ENCODE data around the gene RAC3.

The RAC3 gene

DNA sequence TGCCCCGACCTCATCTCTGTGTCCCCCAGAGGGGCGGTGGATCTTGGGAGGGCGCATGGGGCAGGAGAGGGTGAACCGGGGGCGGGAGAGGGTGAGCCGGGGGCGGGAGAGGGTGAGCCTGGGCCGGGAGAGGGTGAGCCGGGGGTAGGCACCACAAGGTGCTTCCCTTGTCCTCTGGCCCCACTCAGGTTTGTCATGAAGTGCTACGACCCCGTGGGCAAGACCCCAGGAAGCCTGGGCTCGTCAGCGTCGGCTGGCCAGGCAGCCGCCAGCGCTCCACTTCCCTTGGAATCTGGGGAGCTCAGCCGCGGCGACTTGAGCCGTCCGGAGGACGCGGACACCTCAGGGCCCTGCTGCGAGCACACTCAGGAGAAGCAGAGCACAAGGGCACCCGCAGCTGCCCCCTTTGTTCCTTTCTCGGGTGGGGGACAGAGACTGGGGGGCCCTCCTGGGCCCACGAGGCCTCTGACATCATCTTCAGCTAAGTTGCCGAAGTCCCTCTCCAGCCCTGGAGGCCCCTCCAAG is 35.2 kb upstream of the RAC3 start:
- no peak overlapping the region for H3K27ac ChIP-seq
- TF ChIP-seq, protein P1, sequence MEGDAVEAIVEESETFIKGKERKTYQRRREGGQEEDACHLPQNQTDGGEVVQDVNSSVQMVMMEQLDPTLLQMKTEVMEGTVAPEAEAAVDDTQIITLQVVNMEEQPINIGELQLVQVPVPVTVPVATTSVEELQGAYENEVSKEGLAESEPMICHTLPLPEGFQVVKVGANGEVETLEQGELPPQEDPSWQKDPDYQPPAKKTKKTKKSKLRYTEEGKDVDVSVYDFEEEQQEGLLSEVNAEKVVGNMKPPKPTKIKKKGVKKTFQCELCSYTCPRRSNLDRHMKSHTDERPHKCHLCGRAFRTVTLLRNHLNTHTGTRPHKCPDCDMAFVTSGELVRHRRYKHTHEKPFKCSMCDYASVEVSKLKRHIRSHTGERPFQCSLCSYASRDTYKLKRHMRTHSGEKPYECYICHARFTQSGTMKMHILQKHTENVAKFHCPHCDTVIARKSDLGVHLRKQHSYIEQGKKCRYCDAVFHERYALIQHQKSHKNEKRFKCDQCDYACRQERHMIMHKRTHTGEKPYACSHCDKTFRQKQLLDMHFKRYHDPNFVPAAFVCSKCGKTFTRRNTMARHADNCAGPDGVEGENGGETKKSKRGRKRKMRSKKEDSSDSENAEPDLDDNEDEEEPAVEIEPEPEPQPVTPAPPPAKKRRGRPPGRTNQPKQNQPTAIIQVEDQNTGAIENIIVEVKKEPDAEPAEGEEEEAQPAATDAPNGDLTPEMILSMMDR (conservative IDR thresholded peaks at IDR 0.05), result no peak

DNA sequence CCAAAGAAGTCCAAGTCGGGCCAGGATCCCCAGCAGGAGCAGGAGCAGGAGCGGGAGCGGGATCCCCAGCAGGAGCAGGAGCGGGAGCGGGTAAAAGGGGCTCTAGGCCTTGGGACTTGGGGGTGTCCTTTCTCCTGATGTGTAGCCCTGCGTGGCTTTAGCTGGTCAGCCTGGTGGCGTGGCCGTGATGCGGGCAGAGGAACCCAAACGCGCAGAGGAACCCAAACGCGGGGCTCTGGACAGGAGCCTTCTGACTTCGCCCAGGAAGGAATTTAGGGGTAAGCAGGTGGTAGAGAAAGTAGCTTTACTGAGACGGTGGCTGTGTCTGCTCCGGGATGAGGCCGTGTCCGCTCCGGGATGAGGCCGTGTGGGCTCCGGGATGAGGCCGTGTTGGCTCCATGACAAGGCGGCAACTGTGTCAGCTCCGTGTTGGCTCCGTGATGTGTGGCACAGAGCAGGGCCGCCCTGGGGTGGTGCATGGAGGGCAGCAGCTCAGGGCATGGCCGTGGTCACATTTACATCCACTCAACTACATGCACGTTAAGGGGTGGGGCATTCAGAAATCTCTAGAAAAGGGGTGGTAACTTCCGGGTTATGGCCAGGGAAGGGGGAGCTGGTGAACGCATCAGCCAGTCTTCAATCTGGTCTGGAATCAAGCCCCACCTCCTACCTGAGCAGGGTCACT is 34.6 kb upstream of the RAC3 start:
- TF ChIP-seq, protein P1 (conservative IDR thresholded peaks at IDR 0.05), result no peak
- no peak overlapping the region for H3K27ac ChIP-seq

DNA sequence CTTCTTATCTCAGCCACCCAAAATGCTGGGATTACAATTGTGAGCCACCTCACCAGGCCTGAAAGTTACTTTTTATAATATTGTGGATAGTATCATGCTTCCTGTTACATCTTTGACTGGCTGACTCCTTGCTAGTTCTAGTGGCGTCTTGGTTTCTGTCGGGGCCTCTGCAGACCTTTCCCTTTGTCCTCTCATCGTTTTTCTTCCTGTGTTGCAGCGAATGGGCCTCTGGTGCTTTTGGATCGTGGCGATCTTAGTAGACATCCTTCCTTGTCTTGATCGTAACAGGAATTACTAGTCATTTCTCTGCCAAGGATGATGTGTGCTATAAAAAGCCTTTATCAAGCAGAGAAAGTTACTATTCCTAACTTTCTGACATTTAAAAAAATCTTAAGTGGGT is 33.3 kb upstream of the RAC3 start:
- H3K27ac ChIP-seq, result no peak overlapping the region
- TF ChIP-seq, protein P1 (conservative IDR thresholded peaks at IDR 0.05), result no peak

DNA sequence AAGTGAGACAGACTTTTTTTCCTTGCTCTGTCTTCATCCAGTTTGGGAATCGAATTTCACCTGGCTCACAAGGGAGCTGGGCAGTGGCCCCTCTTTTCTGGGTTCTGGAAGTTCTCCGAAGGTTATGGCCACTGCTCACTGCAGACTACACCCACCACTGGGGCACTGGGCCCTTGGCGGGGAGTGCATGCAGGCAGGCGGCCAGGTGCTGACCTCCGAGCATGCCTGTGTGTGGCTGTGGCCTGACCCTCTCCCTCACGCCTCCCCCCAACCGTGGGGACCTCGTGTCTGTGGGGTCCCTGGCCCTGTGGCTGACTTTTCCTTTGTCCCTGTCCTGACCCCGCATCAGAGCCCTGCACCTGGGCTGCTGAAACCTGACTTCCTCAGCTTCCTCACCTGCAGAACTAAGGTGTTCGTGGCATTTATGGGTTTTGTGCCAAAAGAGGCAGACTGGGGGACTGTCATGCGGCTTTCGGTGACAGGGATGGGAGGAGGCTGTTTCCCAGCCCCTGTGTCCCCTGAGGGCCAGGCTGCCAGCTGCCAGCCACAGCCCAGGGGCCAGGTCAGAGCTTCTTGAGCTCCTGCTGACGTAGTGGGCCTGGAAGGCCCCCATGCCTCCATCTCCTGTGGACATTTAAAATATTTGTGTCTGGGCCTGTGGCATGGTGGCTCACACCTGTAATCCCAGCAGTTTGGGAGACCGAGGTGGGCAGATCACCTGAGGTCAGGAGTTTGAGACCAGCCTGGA is 32.6 kb upstream of the RAC3 start:
- TF ChIP-seq, protein P1 (conservative IDR thresholded peaks at IDR 0.05), result no peak
- H3K27ac ChIP-seq, result no peak overlapping the region

DNA sequence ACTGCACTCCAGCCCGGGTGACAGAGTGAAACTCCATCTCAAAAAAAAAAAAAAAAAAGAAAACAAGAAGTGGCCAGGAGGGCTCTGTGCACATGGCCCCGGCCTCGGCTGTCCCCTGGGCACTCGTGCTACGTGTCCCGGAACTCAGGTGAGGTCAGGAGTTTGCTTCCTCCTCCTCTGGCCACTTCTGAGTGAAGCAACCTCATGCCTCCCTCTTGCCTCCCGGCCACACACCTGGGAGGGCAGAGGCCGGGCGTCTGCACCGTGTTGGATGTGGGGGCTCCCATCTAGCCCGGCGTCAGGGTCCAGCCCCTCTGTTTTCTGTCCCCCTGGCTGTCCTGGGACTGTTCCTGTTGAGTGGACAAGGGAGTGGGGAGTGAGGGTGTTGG is 31.9 kb upstream of the RAC3 start:
- TF ChIP-seq, protein P1 (conservative IDR thresholded peaks at IDR 0.05), result no peak
- no peak overlapping the region for H3K27ac ChIP-seq

DNA sequence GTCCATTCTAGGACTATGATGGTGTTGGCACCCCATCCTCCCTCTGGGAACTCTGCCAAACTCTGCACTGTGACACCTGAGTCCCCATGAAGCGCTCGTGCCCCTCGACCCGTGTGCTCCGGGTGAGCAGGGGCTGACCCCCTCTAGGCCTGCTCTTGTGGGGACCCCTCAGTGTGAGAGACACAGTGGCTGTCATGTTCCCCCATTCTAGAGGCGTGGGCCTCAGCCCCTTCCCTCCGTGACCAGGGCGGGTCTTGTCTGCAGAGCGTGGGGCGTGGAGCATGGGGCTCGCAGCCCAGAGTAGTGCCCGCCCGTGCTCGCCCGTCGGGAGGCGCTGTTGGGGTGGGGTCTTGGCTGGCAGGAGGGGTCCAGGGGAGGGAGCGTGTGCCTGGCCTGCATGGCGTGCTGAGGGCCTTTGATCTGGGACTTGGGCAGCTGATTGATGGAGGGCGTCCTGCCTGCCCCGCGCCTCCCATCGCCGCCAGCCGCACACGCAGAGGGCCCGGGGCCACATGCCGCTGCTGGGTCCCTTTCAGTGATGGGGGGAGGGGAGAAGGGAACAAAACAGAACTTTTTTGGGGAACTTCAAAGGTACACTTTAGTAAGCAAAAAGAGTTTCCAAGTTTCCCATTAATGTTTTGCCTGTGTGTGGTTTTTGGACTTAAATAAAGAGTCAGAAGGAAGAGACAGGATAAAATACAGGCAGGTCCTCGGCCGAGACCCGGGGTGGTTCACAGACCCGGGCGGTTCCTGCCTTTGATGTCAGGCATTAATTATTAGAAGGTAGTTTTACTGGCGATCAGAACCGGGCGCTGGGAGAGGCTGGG is 31.3 kb upstream of the RAC3 start:
- TF ChIP-seq, protein P1 (conservative IDR thresholded peaks at IDR 0.05), result no peak
- no peak overlapping the region for H3K27ac ChIP-seq

Measured in VCaP (cell line).